ENCODE results near the gene PET117.

- TF ChIP-seq RARB (CRISPR knock-in tag; IDR thresholded peaks at IDR 0.05), result no peak
- TF ChIP-seq PATZ1 (CRISPR knock-in tag; IDR thresholded peaks at IDR 0.05; ENCODE audit: borderline replicate concordance), result no peak
Observed at GRCh38 chr20:18133962-18134361, 3.7 kb upstream of the PET117 start.
